SU-DHL-6 (cell line): ENCODE results near the gene COPS9.

ENCODE experiments used
- H2AFZ ChIP-seq: fragments of 200-600 bp; sonication (generic); 2 replicates; pipeline ENCODE4 v1.6.1; 2014; ENCODE audit warnings: low read depth, mild to moderate bottlenecking, moderate library complexity, mixed read lengths, antibody characterized with exemption, low read length; ENCODE audit not compliant: severe bottlenecking
- H3F3A ChIP-seq: fragments of 200-600 bp; shearing (Covaris generic); 2 replicates; pipeline ENCODE4 v1.6.0; 2016; ENCODE audit warnings: antibody characterized with exemption, mild to moderate bottlenecking; ENCODE audit not compliant: insufficient read depth
- H3K27ac ChIP-seq: fragments of 200-600 bp; sonication (generic); 2 replicates; pipeline ENCODE4 v1.5.1; 2016; ENCODE audit warnings: low read depth, mild to moderate bottlenecking, low read length, moderate library complexity, mixed read lengths
- H3K27me3 ChIP-seq: fragments of 200-600 bp; sonication (generic), shearing (Covaris generic); 2 replicates; pipeline ENCODE4 v1.6.0; 2014; ENCODE audit warnings: mild to moderate bottlenecking, low read length
- H3K36me3 ChIP-seq: fragments of 200-600 bp; sonication (generic); 2 replicates; pipeline ENCODE4 v1.6.1; 2014; ENCODE audit warnings: mild to moderate bottlenecking, low read length, mixed read lengths
- H3K4me2 ChIP-seq: fragments of 300-600, 200-600 bp; shearing (Covaris generic), sonication (generic); 2 replicates; pipeline ENCODE4 v1.6.0; 2014; ENCODE audit warnings: low read length, low read depth, mild to moderate bottlenecking; ENCODE audit not compliant: poor library complexity, severe bottlenecking
- H3K4me3 ChIP-seq: fragments of 200-600 bp; sonication (generic); 2 replicates; pipeline ENCODE4 v1.5.1; 2014; ENCODE audit warnings: antibody characterized with exemption, low read length, mild to moderate bottlenecking, mixed read lengths; ENCODE audit not compliant: insufficient read depth, poor library complexity, severe bottlenecking
- H3K79me2 ChIP-seq: fragments of 200-600 bp; sonication (generic); 2 replicates; pipeline ENCODE4 v1.6.1; 2014; ENCODE audit warnings: mild to moderate bottlenecking, low read length, moderate library complexity; ENCODE audit not compliant: insufficient read depth
- H3K9ac ChIP-seq: fragments of 200-600 bp; sonication (generic); 2 replicates; pipeline ENCODE4 v1.7.0; 2014; ENCODE audit warnings: mild to moderate bottlenecking, low read length
- H3K9me2 ChIP-seq: fragments of 200-600 bp; sonication (generic); replicated peaks from 2 replicates; pipeline ENCODE4 v1.6.1; 2014; ENCODE audit warnings: low read length; ENCODE audit not compliant: insufficient read depth
- H3K9me3 ChIP-seq: fragments of 200-600 bp; sonication (generic); 2 replicates; pipeline ENCODE4 v1.6.1; 2014; ENCODE audit warnings: low read length, mixed read lengths; ENCODE audit not compliant: insufficient read depth
- H4K20me1 ChIP-seq: fragments of 200-600 bp; sonication (generic); 2 replicates; pipeline ENCODE4 v1.6.1; 2014; ENCODE audit warnings: low read depth, mild to moderate bottlenecking, antibody characterized with exemption, low read length, moderate library complexity, mixed read lengths
- CTCF ChIP-seq: fragments of 200-600 bp; sonication (generic); IDR thresholded peaks from one replicate; pipeline ENCODE4 v1.5.1; 2017; ENCODE audit warnings: antibody characterized with exemption, mild to moderate bottlenecking, low read length, moderate library complexity; ENCODE audit not compliant: insufficient read depth, poor library complexity, severe bottlenecking
- EZH2phosphoT487 ChIP-seq: fragments of 200-600 bp; sonication (generic), shearing (Covaris generic); conservative IDR thresholded peaks from 2 replicates; pipeline ENCODE4 v1.6.1; 2018; ENCODE audit warnings: mild to moderate bottlenecking, antibody characterized with exemption, low read length, moderate library complexity, mixed read lengths

Gene COPS9

GRCh38 chr2:240151477-240152031 is 15.4 kb upstream of the COPS9 start:
- H3K27ac ChIP-seq: no peak overlapping the region
- TF ChIP-seq CTCF (no peak), EZH2phosphoT487 (no peak)
- H3K79me2 ChIP-seq: no peaks in the 10 kb centered on the region
- no peak overlapping the region for H3K9ac ChIP-seq
- H3K9me3 ChIP-seq: no peaks in the 10 kb centered on the region
- no peaks in the 10 kb centered on the region for H3K27me3 ChIP-seq
- no peak overlapping the region for H3K4me3 ChIP-seq
- H3K36me3 ChIP-seq: no peaks in the 10 kb centered on the region
- H3K4me2 ChIP-seq: no peak overlapping the region
- H3F3A ChIP-seq: no peaks in the 10 kb centered on the region
- no peak overlapping the region for H2AFZ ChIP-seq
- H3K9me2 ChIP-seq: no peaks in the 10 kb centered on the region
- no peaks in the 10 kb centered on the region for H4K20me1 ChIP-seq

GRCh38 chr2:240149943-240150784 is 14.1 kb upstream of the COPS9 start:
- Histone ChIP-seq H3K9me2 (no peaks in the 10 kb centered on the region), H4K20me1 (no peaks in the 10 kb centered on the region), H3K9ac (no peak overlapping the region), H3K9me3 (no peaks in the 10 kb centered on the region), H3K27ac (no peak overlapping the region), H3K4me2 (no peak overlapping the region), H2AFZ (no peak overlapping the region), H3K79me2 (no peaks in the 10 kb centered on the region), H3K36me3 (no peaks in the 10 kb centered on the region), H3K27me3 (no peaks in the 10 kb centered on the region), H3F3A (no peaks in the 10 kb centered on the region), H3K4me3 (no peak overlapping the region)
- TF ChIP-seq EZH2phosphoT487: no peak
- peak; percentile 71 for TF ChIP-seq CTCF

- Histone ChIP-seq H3K9me2 (no peaks in the 10 kb centered on the region), H3K79me2 (no peaks in the 10 kb centered on the region), H3K4me3 (no peak overlapping the region), H3K9ac (no peak overlapping the region), H3K27me3 (no peaks in the 10 kb centered on the region), H3F3A (no peaks in the 10 kb centered on the region), H3K36me3 (no peaks in the 10 kb centered on the region), H2AFZ (no peak overlapping the region), H3K27ac (no peak overlapping the region), H4K20me1 (no peaks in the 10 kb centered on the region), H3K4me2 (no peak overlapping the region), H3K9me3 (no peaks in the 10 kb centered on the region)
- TF ChIP-seq CTCF (no peak), EZH2phosphoT487 (no peak)
Measured at GRCh38 chr2:240147911-240148587, 11.9 kb upstream of the COPS9 start.
